ENCODE results near the gene DPYSL3.

Gene DPYSL3

DNA sequence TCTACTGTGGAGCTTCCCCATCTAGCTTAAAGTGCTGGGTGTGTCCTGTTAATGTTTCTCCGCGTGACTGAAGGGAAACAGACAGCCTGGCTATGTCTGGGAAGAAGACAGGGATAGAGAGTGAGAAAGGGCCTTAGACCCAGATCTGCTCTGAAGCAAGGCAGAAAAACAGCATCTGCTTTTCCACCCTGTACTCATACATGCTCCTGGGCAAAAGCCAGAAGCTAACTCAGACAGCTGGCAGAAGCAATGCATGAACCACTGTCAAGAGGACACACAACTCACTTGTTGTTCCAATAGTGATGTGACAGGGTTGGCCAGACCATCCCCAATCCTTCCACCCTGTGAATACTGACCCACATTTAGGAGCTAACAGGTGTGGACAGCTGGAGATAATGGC, 63.3 kb downstream of the DPYSL3 start:
- Histone ChIP-seq H3K36me3 (ENCODE audit: low read length) (no peaks in the 10 kb centered on the region), H3K27me3 (ENCODE audit: low read length) (no peaks in the 10 kb centered on the region), H3K79me2 (ENCODE audit: insufficient read depth, low read length) (no peaks in the 10 kb centered on the region), H3K27ac (ENCODE audit: low read depth, low read length) (no peak overlapping the region), H3F3A (ENCODE audit: insufficient read depth) (no peaks in the 10 kb centered on the region), H4K20me1 (ENCODE audit: low read depth, low read length) (no peaks in the 10 kb centered on the region), H3K9me3 (ENCODE audit: insufficient read depth, low read length) (no peaks in the 10 kb centered on the region), H3K4me2 (ENCODE audit: low read depth, low read length, poor library complexity, severe bottlenecking) (no peak overlapping the region), H3K9me2 (replicated peaks; ENCODE audit: insufficient read depth, low read length) (no peaks in the 10 kb centered on the region), H3K4me3 (ENCODE audit: insufficient read depth, low read length, poor library complexity, severe bottlenecking) (no peak overlapping the region), H3K9ac (ENCODE audit: low read length) (no peak overlapping the region), H2AFZ (ENCODE audit: low read depth, low read length, severe bottlenecking) (no peak overlapping the region)
- TF ChIP-seq EZH2phosphoT487 (conservative IDR thresholded peaks at IDR 0.05; ENCODE audit: low read length) = no peak
- TF ChIP-seq, protein P1, sequence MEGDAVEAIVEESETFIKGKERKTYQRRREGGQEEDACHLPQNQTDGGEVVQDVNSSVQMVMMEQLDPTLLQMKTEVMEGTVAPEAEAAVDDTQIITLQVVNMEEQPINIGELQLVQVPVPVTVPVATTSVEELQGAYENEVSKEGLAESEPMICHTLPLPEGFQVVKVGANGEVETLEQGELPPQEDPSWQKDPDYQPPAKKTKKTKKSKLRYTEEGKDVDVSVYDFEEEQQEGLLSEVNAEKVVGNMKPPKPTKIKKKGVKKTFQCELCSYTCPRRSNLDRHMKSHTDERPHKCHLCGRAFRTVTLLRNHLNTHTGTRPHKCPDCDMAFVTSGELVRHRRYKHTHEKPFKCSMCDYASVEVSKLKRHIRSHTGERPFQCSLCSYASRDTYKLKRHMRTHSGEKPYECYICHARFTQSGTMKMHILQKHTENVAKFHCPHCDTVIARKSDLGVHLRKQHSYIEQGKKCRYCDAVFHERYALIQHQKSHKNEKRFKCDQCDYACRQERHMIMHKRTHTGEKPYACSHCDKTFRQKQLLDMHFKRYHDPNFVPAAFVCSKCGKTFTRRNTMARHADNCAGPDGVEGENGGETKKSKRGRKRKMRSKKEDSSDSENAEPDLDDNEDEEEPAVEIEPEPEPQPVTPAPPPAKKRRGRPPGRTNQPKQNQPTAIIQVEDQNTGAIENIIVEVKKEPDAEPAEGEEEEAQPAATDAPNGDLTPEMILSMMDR (IDR thresholded peaks at IDR 0.05; ENCODE audit: insufficient read depth, low read length, poor library complexity, severe bottlenecking) = no peak

DNA sequence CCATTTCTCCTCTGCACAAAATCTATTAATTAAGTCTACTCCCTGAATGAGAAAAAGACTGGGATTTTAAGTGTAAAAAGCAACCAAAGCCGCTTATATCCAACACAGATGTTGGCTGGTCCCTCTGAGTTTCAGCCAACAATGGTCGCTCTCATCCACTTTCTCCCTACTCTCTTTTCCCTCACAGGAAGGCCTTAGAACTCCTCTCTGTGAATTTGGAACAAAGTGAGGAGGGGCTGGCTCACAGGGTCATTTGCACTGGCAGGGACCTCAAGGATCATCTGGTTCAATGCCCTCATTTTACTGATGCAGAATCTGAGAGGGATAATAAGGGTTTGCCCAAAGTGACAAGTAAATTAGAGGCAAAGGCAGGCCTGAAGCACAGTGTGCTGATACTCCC, 64.0 kb downstream of the DPYSL3 start:
- H3K79me2 ChIP-seq (ENCODE audit: insufficient read depth, low read length) = no peaks in the 10 kb centered on the region
- no peaks in the 10 kb centered on the region for H3K9me3 ChIP-seq (ENCODE audit: insufficient read depth, low read length)
- no peaks in the 10 kb centered on the region for H4K20me1 ChIP-seq (ENCODE audit: low read depth, low read length)
- H3K27me3 ChIP-seq (ENCODE audit: low read length) = no peaks in the 10 kb centered on the region
- TF ChIP-seq, protein P1 (IDR thresholded peaks at IDR 0.05; ENCODE audit: insufficient read depth, low read length, poor library complexity, severe bottlenecking) = no peak
- TF ChIP-seq EZH2phosphoT487 (conservative IDR thresholded peaks at IDR 0.05; ENCODE audit: low read length) = no peak
- H3K4me3 ChIP-seq (ENCODE audit: insufficient read depth, low read length, poor library complexity, severe bottlenecking) = no peak overlapping the region
- H3F3A ChIP-seq (ENCODE audit: insufficient read depth) = no peaks in the 10 kb centered on the region
- H3K9me2 ChIP-seq (replicated peaks; ENCODE audit: insufficient read depth, low read length) = no peaks in the 10 kb centered on the region
- H2AFZ ChIP-seq (ENCODE audit: low read depth, low read length, severe bottlenecking) = no peak overlapping the region
- no peak overlapping the region for H3K9ac ChIP-seq (ENCODE audit: low read length)
- H3K27ac ChIP-seq (ENCODE audit: low read depth, low read length) = no peak overlapping the region
- H3K36me3 ChIP-seq (ENCODE audit: low read length) = no peaks in the 10 kb centered on the region
- no peak overlapping the region for H3K4me2 ChIP-seq (ENCODE audit: low read depth, low read length, poor library complexity, severe bottlenecking)

DNA sequence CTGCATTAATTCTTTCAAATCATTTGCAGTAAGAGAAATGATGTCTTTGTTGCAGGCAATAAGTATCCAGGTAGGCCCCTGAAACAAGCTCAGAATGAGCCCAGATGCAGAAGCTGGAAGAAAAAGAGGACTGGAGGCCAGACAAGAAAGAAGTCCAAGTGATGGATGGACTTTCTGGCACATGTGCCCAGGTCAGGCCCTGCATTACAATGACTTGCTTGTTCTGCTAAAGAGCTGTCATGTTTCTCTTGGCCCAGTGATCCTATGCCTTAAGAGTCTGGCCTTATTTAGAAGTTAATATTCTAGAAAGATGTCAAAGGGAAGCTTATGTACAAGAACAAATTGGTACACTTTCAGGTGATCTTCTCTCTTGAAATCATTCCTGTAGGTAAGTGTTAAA, 64.8 kb downstream of the DPYSL3 start:
- TF ChIP-seq EZH2phosphoT487 (conservative IDR thresholded peaks at IDR 0.05; ENCODE audit: low read length) = no peak
- TF ChIP-seq, protein P1 (IDR thresholded peaks at IDR 0.05; ENCODE audit: insufficient read depth, low read length, poor library complexity, severe bottlenecking) = no peak
- Histone ChIP-seq H3K9me3 (ENCODE audit: insufficient read depth, low read length) (no peaks in the 10 kb centered on the region), H3F3A (ENCODE audit: insufficient read depth) (no peaks in the 10 kb centered on the region), H4K20me1 (ENCODE audit: low read depth, low read length) (no peaks in the 10 kb centered on the region), H3K4me3 (ENCODE audit: insufficient read depth, low read length, poor library complexity, severe bottlenecking) (no peak overlapping the region), H3K4me2 (ENCODE audit: low read depth, low read length, poor library complexity, severe bottlenecking) (no peak overlapping the region), H3K9me2 (replicated peaks; ENCODE audit: insufficient read depth, low read length) (no peaks in the 10 kb centered on the region), H3K79me2 (ENCODE audit: insufficient read depth, low read length) (no peaks in the 10 kb centered on the region), H3K9ac (ENCODE audit: low read length) (no peak overlapping the region), H3K27me3 (ENCODE audit: low read length) (no peaks in the 10 kb centered on the region), H3K36me3 (ENCODE audit: low read length) (no peaks in the 10 kb centered on the region), H3K27ac (ENCODE audit: low read depth, low read length) (no peak overlapping the region), H2AFZ (ENCODE audit: low read depth, low read length, severe bottlenecking) (no peak overlapping the region)

Measured in SU-DHL-6 (cell line).